ENCODE measurements around the gene BMP15. TPM values are rescaled to one million over a fixed set of nuclear protein-coding genes. Genes with fewer than 3 reads are reported as not detected.

BMP15 gene
- polyA plus RNA-seq, 1 experiment, result not detected

- ChIA-PET CTCF (no interaction called here), POLR2A (no interaction called here)
- H3K4me3 ChIP-seq (ENCODE audit: low read depth, low read length), result no peak overlapping the region
- H3K27me3 ChIP-seq (ENCODE audit: control insufficient read depth, insufficient read depth, low read length), result no peaks in the 10 kb centered on the region
- TF ChIP-seq CTCF (IDR thresholded peaks at IDR 0.05; ENCODE audit: insufficient read depth, low read depth, low read length), result no peak
- H3K36me3 ChIP-seq (ENCODE audit: control insufficient read depth, insufficient read depth, low read length), result no peaks in the 10 kb centered on the region
- DNase-seq (ENCODE audit: low read depth), result no peak
These were observed 51.6 kb downstream of the BMP15 start for GRCh38 chrX:50962156-50962555.

DNA sequence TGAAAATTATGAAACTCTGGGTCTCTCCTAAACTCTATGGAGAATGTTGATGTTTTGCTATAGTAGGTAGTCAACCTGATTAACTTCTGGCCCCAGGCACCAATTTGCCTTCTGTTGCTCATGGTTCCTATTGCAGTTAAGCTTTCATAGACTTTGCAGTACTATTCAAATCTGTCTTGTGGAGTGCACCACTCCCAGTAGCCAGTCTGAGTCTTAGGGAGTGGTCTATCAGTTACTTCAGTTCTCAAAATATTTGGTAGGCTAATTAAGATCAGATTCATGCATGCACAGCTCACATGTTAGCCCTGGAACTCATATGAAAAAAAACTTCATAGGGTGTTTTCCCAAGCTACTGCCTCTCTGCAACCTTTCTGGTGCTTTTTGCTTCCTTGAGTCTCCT is 53.3 kb downstream of the BMP15 start:
- Histone ChIP-seq H3K36me3 (ENCODE audit: control insufficient read depth, insufficient read depth, low read length) (no peaks in the 10 kb centered on the region), H3K4me3 (ENCODE audit: low read depth, low read length) (no peak overlapping the region), H3K27me3 (ENCODE audit: control insufficient read depth, insufficient read depth, low read length) (no peaks in the 10 kb centered on the region)
- ChIA-PET POLR2A (no interaction called here), CTCF (no interaction called here)
- no peak for DNase-seq (ENCODE audit: low read depth)
- TF ChIP-seq CTCF (IDR thresholded peaks at IDR 0.05; ENCODE audit: insufficient read depth, low read depth, low read length), result no peak

Other genes with a start within 250 kb of the BMP15 start
- gene SHROOM4, start 96.5 kb upstream of the BMP15 start, polyA plus RNA-seq (2011; rRNA removed), result 0.50 and 0.59 TPM in 2 replicates

All from BJ (cell line).